ENCODE measurements around the gene CCSER2.

The CCSER2 gene

DNA sequence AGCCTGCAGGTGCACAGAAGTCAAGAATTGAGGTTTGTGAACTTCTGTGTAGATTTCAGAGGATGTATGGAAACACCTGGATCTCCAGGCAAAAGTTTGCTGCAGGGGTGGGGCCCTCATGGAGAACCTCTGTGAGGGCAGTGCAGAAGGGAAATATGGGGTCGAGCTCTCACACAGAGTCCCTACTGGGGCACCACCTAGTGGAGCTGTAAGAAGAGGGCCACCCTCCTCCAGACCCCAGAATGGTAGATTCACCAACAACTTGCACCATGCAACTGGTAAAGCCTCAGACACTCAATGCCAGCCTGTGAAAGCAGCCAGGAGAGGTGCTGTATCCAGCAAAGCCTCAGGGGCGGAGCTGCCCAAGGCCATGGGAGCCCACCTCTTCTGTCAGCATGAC, 205.8 kb downstream of the CCSER2 start:
- TF ChIP-seq CTCF (IDR thresholded peaks at IDR 0.05; ENCODE audit: control insufficient read depth, insufficient read depth, low read depth, low read length, missing control alignments), result peak; percentile 27
- H3K4me3 ChIP-seq (ENCODE audit: control insufficient read depth, low read depth, low read length), result no peak overlapping the region
- no peak for DNase-seq (ENCODE audit: low read depth)

GRCh38 chr10:84537447-84537931, 209.1 kb downstream of the CCSER2 start:
- TF ChIP-seq CTCF (IDR thresholded peaks at IDR 0.05; ENCODE audit: control insufficient read depth, insufficient read depth, low read depth, low read length, missing control alignments), result peak; percentile 70
- DNase-seq (ENCODE audit: low read depth), result no peak
- no peak overlapping the region for H3K4me3 ChIP-seq (ENCODE audit: control insufficient read depth, low read depth, low read length)

GRCh38 chr10:84538036-84538435, 209.6 kb downstream of the CCSER2 start:
- no peak overlapping the region for H3K4me3 ChIP-seq (ENCODE audit: control insufficient read depth, low read depth, low read length)
- TF ChIP-seq CTCF (IDR thresholded peaks at IDR 0.05; ENCODE audit: control insufficient read depth, insufficient read depth, low read depth, low read length, missing control alignments), result no peak
- no peak for DNase-seq (ENCODE audit: low read depth)

GRCh38 chr10:84539216-84539615, 210.8 kb downstream of the CCSER2 start:
- peak; percentile 34 for DNase-seq (ENCODE audit: low read depth)
- TF ChIP-seq CTCF (IDR thresholded peaks at IDR 0.05; ENCODE audit: control insufficient read depth, insufficient read depth, low read depth, low read length, missing control alignments), result no peak
- H3K4me3 ChIP-seq (ENCODE audit: control insufficient read depth, low read depth, low read length), result no peak overlapping the region

- TF ChIP-seq CTCF (IDR thresholded peaks at IDR 0.05; ENCODE audit: control insufficient read depth, insufficient read depth, low read depth, low read length, missing control alignments), result no peak
- peak overlapping the region; percentile 53 for H3K4me3 ChIP-seq (ENCODE audit: control insufficient read depth, low read depth, low read length)
- peak; percentile 76 for DNase-seq (ENCODE audit: low read depth)
These were observed 211.7 kb downstream of the CCSER2 start for GRCh38 chr10:84540022-84540616.

DNA sequence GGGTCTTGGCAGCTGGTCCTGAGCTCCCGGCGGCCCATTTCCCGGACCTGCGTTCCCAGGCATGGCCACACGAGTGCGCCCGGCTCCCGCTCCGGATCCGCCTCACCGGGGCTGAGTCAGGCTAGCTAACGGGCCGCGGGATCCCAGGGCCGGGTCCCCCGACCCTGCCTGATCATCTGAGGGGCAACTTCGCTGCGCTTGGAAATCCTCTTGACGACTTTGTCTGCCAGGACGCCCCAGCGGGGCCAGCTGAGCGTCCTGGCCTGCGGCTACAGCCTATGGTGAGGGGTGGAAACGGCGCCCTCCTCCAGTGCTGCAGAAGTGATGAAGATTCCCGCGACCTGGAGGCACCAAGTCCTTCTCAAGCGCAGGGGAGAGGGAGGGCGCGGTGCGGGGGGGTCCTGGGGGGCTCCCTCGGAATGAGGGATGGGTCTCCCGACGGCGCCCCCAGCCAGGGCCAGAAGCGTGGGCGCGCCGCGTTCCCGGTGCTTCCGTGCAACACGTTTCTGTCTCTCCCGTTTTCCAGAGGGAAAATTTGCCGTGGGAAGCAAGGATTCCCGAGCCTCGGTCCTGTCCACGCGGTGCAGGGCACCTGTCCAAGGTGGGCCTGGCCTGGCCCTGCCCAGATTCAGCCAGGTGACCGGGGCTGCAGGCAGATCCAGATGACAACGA, 212.4 kb downstream of the CCSER2 start:
- TF ChIP-seq CTCF (IDR thresholded peaks at IDR 0.05; ENCODE audit: control insufficient read depth, insufficient read depth, low read depth, low read length, missing control alignments), result peak; percentile 93
- peak overlapping the region; percentile 53 for H3K4me3 ChIP-seq (ENCODE audit: control insufficient read depth, low read depth, low read length)
- no peak for DNase-seq (ENCODE audit: low read depth)
